ENCODE data around the gene NR3C1. TPM values are rescaled to one million over a fixed set of nuclear protein-coding genes. Genes with fewer than 3 reads are reported as not detected.
A peak's percentile ranks its signal among the peaks of the same experiment; 100 is the strongest.

Gene NR3C1
- total RNA-seq: 10 to 100 TPM; 56.7 to 79.1 (median 64.4) TPM

- Histone ChIP-seq H3K36me3 (no peaks in the 10 kb centered on the region), H3K4me1 (peaks cover 11 to 21% of the 10 kb centered on the region in 2 donors), H3K27ac (peak within 1 kb of the TSS; percentile 99 to 100 (median 99)), H3K27me3 (no peaks in the 10 kb centered on the region), H3K4me3 (peak within 1 kb of the TSS; percentile 80 to 92 (median 86)), H3K9me3 (no peaks in the 10 kb centered on the region)
- ATAC-seq: peak; percentile 56 to 58
- in situ Hi-C loops (cut with MboI; ENCODE audit: low sequenced_read_pairs in 4 of 4) (loop anchor here (5.0 to 25.0 kb wide), 7 partner anchors 159 to 479 kb away; no protein-coding TSS in a partner anchor), intact Hi-C loops (cut with DNase I; ENCODE audit: low total_unique reads) (loop anchor here (2.0 to 10.0 kb wide), 9 partner anchors 87 to 629 kb away; partner anchors contain the start of gene ARHGAP26)
- DNase-seq: peak; percentile 82 to 88
- TF ChIP-seq POLR2A (IDR thresholded peaks at IDR 0.05): peak; percentile 77 to 85
- TF ChIP-seq CTCF (IDR thresholded peaks at IDR 0.05 in 4 of 5, conservative IDR thresholded peaks at IDR 0.05 in 1 of 5): peak; percentile 37 to 79 (median 75)
Observed at GRCh38 chr5:143403593-143404415, at the start of gene NR3C1. NR3C1 (minus strand) TSS chr5:143403686; CDS start chr5:143400839, 2,847 bp downstream.

DNA sequence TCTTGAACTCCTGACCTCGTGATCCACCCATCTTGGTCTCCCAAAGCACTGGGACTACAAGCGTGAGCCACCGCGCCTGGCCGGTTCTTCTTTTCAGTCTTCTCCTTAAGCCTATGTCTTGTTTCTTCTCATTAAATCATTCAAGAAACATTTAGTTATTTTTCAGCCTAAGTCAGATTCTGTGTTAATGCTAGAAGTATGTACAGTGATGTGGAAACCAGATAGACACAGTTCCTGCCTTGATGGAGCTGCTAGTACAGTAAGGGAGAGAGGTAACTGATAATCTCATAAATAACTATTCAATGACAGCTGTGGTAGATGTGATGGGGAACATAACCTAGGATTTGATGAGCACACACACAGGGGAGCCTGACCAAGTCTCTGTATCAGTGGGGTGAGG, 46.3 kb upstream of the NR3C1 start:
- H3K4me1 ChIP-seq: no peaks in the 10 kb centered on the region
- no peak for ATAC-seq
- intact Hi-C loops (cut with DNase I; ENCODE audit: low total_unique reads): no loop called here

GRCh38 chr5:143448518-143448917, 45.0 kb upstream of the NR3C1 start:
- H3K36me3 ChIP-seq: no peaks in the 10 kb centered on the region
- in situ Hi-C loops (cut with MboI; ENCODE audit: low sequenced_read_pairs in 4 of 4) (loop anchor here in 2 of 4 donors (25.0 kb wide), 1 partner anchor 364 kb away; the partner anchor contains the start of gene HMHB1 (in 2 of the 2)), intact Hi-C loops (cut with DNase I; ENCODE audit: low total_unique reads) (no loop called here)
- ATAC-seq (no peak), DNase-seq (no peak)
- H3K4me1 ChIP-seq: no peaks in the 10 kb centered on the region
- TF ChIP-seq CTCF (IDR thresholded peaks at IDR 0.05 in 4 of 5, conservative IDR thresholded peaks at IDR 0.05 in 1 of 5) (no peak), POLR2A (IDR thresholded peaks at IDR 0.05) (no peak)
- no peaks in the 10 kb centered on the region for H3K9me3 ChIP-seq
- H3K27me3 ChIP-seq: no peaks in the 10 kb centered on the region
- no peak overlapping the region for H3K27ac ChIP-seq
- H3K4me3 ChIP-seq: no peak overlapping the region

More for the DNA sequence above, 46.3 kb upstream of the NR3C1 start:
- no peaks in the 10 kb centered on the region for H3K27me3 ChIP-seq
- H3K9me3 ChIP-seq: no peaks in the 10 kb centered on the region
- H3K4me3 ChIP-seq: no peak overlapping the region
- TF ChIP-seq CTCF (IDR thresholded peaks at IDR 0.05 in 4 of 5, conservative IDR thresholded peaks at IDR 0.05 in 1 of 5): no peak
- TF ChIP-seq POLR2A (IDR thresholded peaks at IDR 0.05): no peak
- no peaks in the 10 kb centered on the region for H3K36me3 ChIP-seq
- no peak overlapping the region for H3K27ac ChIP-seq
- in situ Hi-C loops (cut with MboI; ENCODE audit: low sequenced_read_pairs in 4 of 4): loop anchor here in 2 of 4 donors (25.0 kb wide), 1 partner anchor 363 kb away; the partner anchor contains the start of gene HMHB1 (in 2 of the 2)
- DNase-seq: no peak

GRCh38 chr5:143447983-143448382, 44.5 kb upstream of the NR3C1 start:
- Histone ChIP-seq H3K27me3 (no peaks in the 10 kb centered on the region), H3K27ac (no peak overlapping the region), H3K36me3 (no peaks in the 10 kb centered on the region), H3K4me3 (no peak overlapping the region), H3K9me3 (no peaks in the 10 kb centered on the region), H3K4me1 (no peaks in the 10 kb centered on the region)
- DNase-seq: no peak
- intact Hi-C loops (cut with DNase I; ENCODE audit: low total_unique reads) (no loop called here), in situ Hi-C loops (cut with MboI; ENCODE audit: low sequenced_read_pairs in 4 of 4) (loop anchor here in 2 of 4 donors (25.0 kb wide), 1 partner anchor 364 kb away; the partner anchor contains the start of gene HMHB1 (in 2 of the 2))
- TF ChIP-seq CTCF (IDR thresholded peaks at IDR 0.05 in 4 of 5, conservative IDR thresholded peaks at IDR 0.05 in 1 of 5) (no peak), POLR2A (IDR thresholded peaks at IDR 0.05) (no peak)
- ATAC-seq: no peak

All from gastrocnemius medialis (tissue), 4 donors.